Astrocyte of the hippocampus (primary cell): ENCODE results near the gene SMIM7.

Experiments used
- DNase-seq: peaks from one replicate; pipeline ENCODE4 v3.0.0; 2011; ENCODE audit warnings: low read depth, low spot score

Gene SMIM7

GRCh38 chr19:16621165-16621800 lies 38.7 kb downstream of the SMIM7 start:
- no peak for DNase-seq

GRCh38 chr19:16620584-16620983 lies 39.4 kb downstream of the SMIM7 start:
- no peak for DNase-seq

- no peak for DNase-seq
Measured at GRCh38 chr19:16620018-16620417, 39.9 kb downstream of the SMIM7 start.

GRCh38 chr19:16619457-16619856 lies 40.5 kb downstream of the SMIM7 start:
- peak; percentile 46 for DNase-seq

- no peak for DNase-seq
Measured at GRCh38 chr19:16618248-16618647, 41.7 kb downstream of the SMIM7 start.

GRCh38 chr19:16615808-16616207 lies 44.1 kb downstream of the SMIM7 start:
- no peak for DNase-seq

- DNase-seq: no peak
Measured at GRCh38 chr19:16614941-16615340, 45.0 kb downstream of the SMIM7 start.

GRCh38 chr19:16613841-16614240 lies 46.1 kb downstream of the SMIM7 start:
- no peak for DNase-seq

- no peak for DNase-seq
Measured at GRCh38 chr19:16612636-16613035, 47.3 kb downstream of the SMIM7 start.

GRCh38 chr19:16611121-16611520 lies 48.8 kb downstream of the SMIM7 start:
- no peak for DNase-seq

- DNase-seq: no peak
Measured at GRCh38 chr19:16609511-16610200, 50.3 kb downstream of the SMIM7 start.

GRCh38 chr19:16608290-16608739 lies 51.6 kb downstream of the SMIM7 start:
- DNase-seq: peak; percentile 77

GRCh38 chr19:16607819-16608218 lies 52.1 kb downstream of the SMIM7 start:
- no peak for DNase-seq

- peak; percentile 16 for DNase-seq
Measured at GRCh38 chr19:16605553-16605994, 54.4 kb downstream of the SMIM7 start.

GRCh38 chr19:16605115-16605514 lies 54.8 kb downstream of the SMIM7 start:
- DNase-seq: no peak

- DNase-seq: no peak
Measured at GRCh38 chr19:16604615-16605014, 55.3 kb downstream of the SMIM7 start.

- DNase-seq: no peak
Measured at GRCh38 chr19:16603090-16603489, 56.9 kb downstream of the SMIM7 start.

GRCh38 chr19:16601378-16602052 lies 58.4 kb downstream of the SMIM7 start:
- no peak for DNase-seq

GRCh38 chr19:16600824-16601223 lies 59.1 kb downstream of the SMIM7 start:
- no peak for DNase-seq

GRCh38 chr19:16599655-16600346 lies 60.1 kb downstream of the SMIM7 start:
- no peak for DNase-seq

- DNase-seq: no peak
Measured at GRCh38 chr19:16598848-16599247, 61.1 kb downstream of the SMIM7 start.

- no peak for DNase-seq
Measured at GRCh38 chr19:16596399-16596798, 63.5 kb downstream of the SMIM7 start.
